ENCODE results near the gene TBCB.

TBCB gene

DNA sequence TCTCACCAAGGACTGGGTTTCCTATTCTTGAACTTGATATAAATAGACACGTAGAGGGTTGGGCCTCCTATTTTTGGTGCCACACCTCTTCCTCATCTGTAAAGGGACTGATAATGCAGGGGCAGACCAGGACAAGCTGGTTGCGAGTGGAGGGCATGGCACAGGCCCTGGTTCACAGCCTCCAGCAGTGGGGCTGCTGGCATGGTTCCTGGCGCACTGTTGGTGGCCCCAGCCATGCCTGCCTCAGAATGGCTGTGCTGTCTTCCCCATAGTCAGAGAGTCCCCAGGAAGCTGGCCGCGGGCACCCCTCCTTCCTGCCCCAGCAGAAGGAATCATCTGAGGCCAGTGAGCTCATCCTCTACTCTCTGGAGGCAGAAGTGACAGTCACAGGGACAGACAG, 14.8 kb upstream of the TBCB start:
- H2AFZ ChIP-seq (ENCODE audit: low read length): no peak overlapping the region
- no peak overlapping the region for H3K27ac ChIP-seq (ENCODE audit: low read depth, low read length, poor library complexity, severe bottlenecking)
- H4K20me1 ChIP-seq (ENCODE audit: insufficient read depth, low read length): no peaks in the 10 kb centered on the region
- H3K4me1 ChIP-seq (ENCODE audit: insufficient read depth, low read length, severe bottlenecking): no peaks in the 10 kb centered on the region
- H3K4me3 ChIP-seq (ENCODE audit: low read depth, low read length, poor library complexity, severe bottlenecking): no peak overlapping the region
- no peaks in the 10 kb centered on the region for H3K9me3 ChIP-seq (ENCODE audit: low read length)
- H3K9ac ChIP-seq (ENCODE audit: low read length): no peak overlapping the region
- TF ChIP-seq, protein P1, sequence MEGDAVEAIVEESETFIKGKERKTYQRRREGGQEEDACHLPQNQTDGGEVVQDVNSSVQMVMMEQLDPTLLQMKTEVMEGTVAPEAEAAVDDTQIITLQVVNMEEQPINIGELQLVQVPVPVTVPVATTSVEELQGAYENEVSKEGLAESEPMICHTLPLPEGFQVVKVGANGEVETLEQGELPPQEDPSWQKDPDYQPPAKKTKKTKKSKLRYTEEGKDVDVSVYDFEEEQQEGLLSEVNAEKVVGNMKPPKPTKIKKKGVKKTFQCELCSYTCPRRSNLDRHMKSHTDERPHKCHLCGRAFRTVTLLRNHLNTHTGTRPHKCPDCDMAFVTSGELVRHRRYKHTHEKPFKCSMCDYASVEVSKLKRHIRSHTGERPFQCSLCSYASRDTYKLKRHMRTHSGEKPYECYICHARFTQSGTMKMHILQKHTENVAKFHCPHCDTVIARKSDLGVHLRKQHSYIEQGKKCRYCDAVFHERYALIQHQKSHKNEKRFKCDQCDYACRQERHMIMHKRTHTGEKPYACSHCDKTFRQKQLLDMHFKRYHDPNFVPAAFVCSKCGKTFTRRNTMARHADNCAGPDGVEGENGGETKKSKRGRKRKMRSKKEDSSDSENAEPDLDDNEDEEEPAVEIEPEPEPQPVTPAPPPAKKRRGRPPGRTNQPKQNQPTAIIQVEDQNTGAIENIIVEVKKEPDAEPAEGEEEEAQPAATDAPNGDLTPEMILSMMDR (IDR thresholded peaks at IDR 0.05; ENCODE audit: low read length): no peak
- TF ChIP-seq EZH2 (IDR thresholded peaks at IDR 0.05; ENCODE audit: borderline replicate concordance, low read length): no peak
- H3K9me2 ChIP-seq (ENCODE audit: low read depth, low read length): no peaks in the 10 kb centered on the region
- no peaks in the 10 kb centered on the region for H3K79me2 ChIP-seq (ENCODE audit: insufficient read depth, low read length)
- H3K27me3 ChIP-seq (ENCODE audit: insufficient read depth, low read length): no peaks in the 10 kb centered on the region
- H3F3A ChIP-seq (ENCODE audit: insufficient read depth, low read length): no peaks in the 10 kb centered on the region
- peaks cover 88% of the 10 kb centered on the region for H3K36me3 ChIP-seq (ENCODE audit: insufficient read depth, low read length)
- H3K4me2 ChIP-seq (ENCODE audit: low read length): no peak overlapping the region

DNA sequence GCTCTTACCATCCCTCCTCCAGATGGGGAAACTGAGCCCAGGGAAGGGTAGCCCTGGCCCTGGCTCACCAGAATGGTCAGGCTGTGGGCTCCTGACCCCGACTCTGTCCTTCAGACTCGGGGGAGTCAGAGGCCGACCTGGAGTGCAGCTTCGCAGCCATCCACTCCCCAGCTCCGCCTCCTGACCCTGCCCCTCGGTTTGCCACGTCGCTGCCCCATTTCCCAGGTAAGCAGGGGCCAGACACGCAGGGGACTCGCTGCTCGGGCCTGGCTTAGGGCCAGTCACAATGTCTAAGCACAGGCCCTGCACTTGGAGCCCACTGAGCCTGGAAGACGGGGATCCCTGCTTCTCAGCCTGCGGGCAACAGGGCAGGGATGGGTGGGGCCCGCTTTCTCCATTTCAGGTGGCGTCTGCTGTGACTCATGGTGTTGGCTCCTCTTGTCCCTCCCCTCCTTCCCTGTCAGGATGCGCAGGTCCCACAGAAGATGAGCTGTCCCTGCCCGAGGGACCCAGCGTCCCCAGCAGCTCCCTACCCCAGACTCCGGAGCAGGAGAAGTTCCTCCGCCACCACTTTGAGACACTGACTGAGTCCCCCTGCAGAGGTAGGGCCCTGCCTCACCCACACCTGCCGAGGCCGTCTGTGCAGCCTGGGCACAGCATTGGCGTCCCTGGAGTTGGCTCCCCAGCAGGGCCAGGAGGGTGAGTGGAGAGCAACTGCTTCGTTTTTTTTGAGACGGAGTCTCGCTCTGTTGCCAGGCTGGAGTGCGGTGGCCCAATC, 13.5 kb upstream of the TBCB start:
- no peak overlapping the region for H3K27ac ChIP-seq (ENCODE audit: low read depth, low read length, poor library complexity, severe bottlenecking)
- no peak for TF ChIP-seq EZH2 (IDR thresholded peaks at IDR 0.05; ENCODE audit: borderline replicate concordance, low read length)
- TF ChIP-seq, protein P1 (IDR thresholded peaks at IDR 0.05; ENCODE audit: low read length): no peak
- H3K79me2 ChIP-seq (ENCODE audit: insufficient read depth, low read length): no peaks in the 10 kb centered on the region
- no peak overlapping the region for H3K4me3 ChIP-seq (ENCODE audit: low read depth, low read length, poor library complexity, severe bottlenecking)
- no peak overlapping the region for H3K4me2 ChIP-seq (ENCODE audit: low read length)
- no peak overlapping the region for H2AFZ ChIP-seq (ENCODE audit: low read length)
- H4K20me1 ChIP-seq (ENCODE audit: insufficient read depth, low read length): no peaks in the 10 kb centered on the region
- H3F3A ChIP-seq (ENCODE audit: insufficient read depth, low read length): 0 out of 2 replicates have a peak, but pooled peaks cover 2% of the 10 kb centered on the region
- H3K9me3 ChIP-seq (ENCODE audit: low read length): no peaks in the 10 kb centered on the region
- no peaks in the 10 kb centered on the region for H3K9me2 ChIP-seq (ENCODE audit: low read depth, low read length)
- peaks cover 90% of the 10 kb centered on the region for H3K36me3 ChIP-seq (ENCODE audit: insufficient read depth, low read length)
- no peak overlapping the region for H3K9ac ChIP-seq (ENCODE audit: low read length)
- no peaks in the 10 kb centered on the region for H3K4me1 ChIP-seq (ENCODE audit: insufficient read depth, low read length, severe bottlenecking)
- H3K27me3 ChIP-seq (ENCODE audit: insufficient read depth, low read length): no peaks in the 10 kb centered on the region

DNA sequence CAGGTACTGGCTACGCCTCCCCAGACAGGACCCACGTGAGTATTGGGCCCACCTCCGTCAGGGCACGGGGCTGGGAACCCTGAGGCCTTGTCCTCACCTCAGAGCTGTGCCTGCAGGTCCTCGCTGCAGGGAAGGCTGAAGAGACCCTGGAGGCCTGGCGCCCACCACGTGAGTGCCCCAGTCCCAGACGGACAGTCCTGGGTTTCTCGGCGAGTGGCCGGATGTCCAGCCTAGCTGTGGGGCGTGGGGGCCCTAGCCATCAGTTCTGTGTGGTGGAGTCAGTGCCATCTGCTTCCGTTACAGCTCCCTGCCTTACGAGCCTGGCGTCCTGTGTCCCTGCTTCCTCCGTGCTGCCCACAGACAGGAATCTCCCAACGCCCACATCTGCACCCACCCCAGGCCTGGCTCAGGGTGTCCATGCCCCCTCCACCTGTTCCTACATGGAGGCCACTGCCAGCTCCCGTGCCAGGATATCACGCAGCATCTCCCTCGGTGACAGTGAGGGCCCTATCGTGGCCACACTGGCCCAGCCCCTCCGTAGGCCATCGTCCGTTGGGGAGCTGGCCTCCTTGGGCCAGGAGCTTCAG, 12.1 kb upstream of the TBCB start:
- no peaks in the 10 kb centered on the region for H3K27me3 ChIP-seq (ENCODE audit: insufficient read depth, low read length)
- H2AFZ ChIP-seq (ENCODE audit: low read length): no peak overlapping the region
- 0 out of 2 replicates have a peak, but pooled peaks cover 2% of the 10 kb centered on the region for H3F3A ChIP-seq (ENCODE audit: insufficient read depth, low read length)
- H3K9me2 ChIP-seq (ENCODE audit: low read depth, low read length): no peaks in the 10 kb centered on the region
- no peak overlapping the region for H3K4me2 ChIP-seq (ENCODE audit: low read length)
- no peaks in the 10 kb centered on the region for H3K9me3 ChIP-seq (ENCODE audit: low read length)
- H3K27ac ChIP-seq (ENCODE audit: low read depth, low read length, poor library complexity, severe bottlenecking): no peak overlapping the region
- no peak for TF ChIP-seq EZH2 (IDR thresholded peaks at IDR 0.05; ENCODE audit: borderline replicate concordance, low read length)
- TF ChIP-seq, protein P1 (IDR thresholded peaks at IDR 0.05; ENCODE audit: low read length): no peak
- H4K20me1 ChIP-seq (ENCODE audit: insufficient read depth, low read length): no peaks in the 10 kb centered on the region
- no peak overlapping the region for H3K9ac ChIP-seq (ENCODE audit: low read length)
- H3K36me3 ChIP-seq (ENCODE audit: insufficient read depth, low read length): peaks cover 90% of the 10 kb centered on the region
- H3K4me1 ChIP-seq (ENCODE audit: insufficient read depth, low read length, severe bottlenecking): no peaks in the 10 kb centered on the region
- no peaks in the 10 kb centered on the region for H3K79me2 ChIP-seq (ENCODE audit: insufficient read depth, low read length)
- no peak overlapping the region for H3K4me3 ChIP-seq (ENCODE audit: low read depth, low read length, poor library complexity, severe bottlenecking)
